Esophagus muscularis mucosa (tissue), 4 donors: Measurements from ENCODE around the gene PRLH. TPM values are rescaled to one million over a fixed set of nuclear protein-coding genes. Genes with fewer than 3 reads are reported as not detected.
A peak's percentile ranks its signal among the peaks of the same experiment; 100 is the strongest.

ENCODE experiments used
- DNase-seq: peaks from one replicate; pipeline ENCODE4 v3.0.0-alpha.2; 2017; ENCODE audit errors: extremely low spot score
- H3K27ac ChIP-seq, 4 donors: fragments of 200-600 bp; sonication (generic); replicated peaks in 1 of 4; 1 replicate in 3 of 4; 2 replicates in 1 of 4; pipeline ENCODE4 v1.5.1; 2016 to 2019; ENCODE audit warnings: mild to moderate bottlenecking in 1 of 4
- H3K27me3 ChIP-seq, 4 donors: fragments of 200-600 bp; sonication (generic); one replicate each; pipeline versions ENCODE4 v1.5.1 to v1.6.0; 2016 to 2019
- H3K36me3 ChIP-seq, 4 donors: fragments of 200-600 bp; sonication (generic); one replicate each; pipeline ENCODE4 v1.5.1; 2016 to 2019
- H3K4me1 ChIP-seq, 4 donors: fragments of 200-600 bp; sonication (generic); one replicate each; pipeline ENCODE4 v1.5.1; 2016 to 2019
- H3K4me3 ChIP-seq, 4 donors: fragments of 200-600 bp; sonication (generic); 1 replicate in 2 of 4; 2 replicates in 2 of 4; pipeline ENCODE4 v1.5.1; 2016 to 2019; ENCODE audit warnings: mild to moderate bottlenecking in 4 of 4, moderate library complexity in 1 of 4
- H3K9me3 ChIP-seq, 4 donors: fragments of 200-600 bp; sonication (generic); 1 replicate in 3 of 4; 2 replicates in 1 of 4; pipeline ENCODE4 v1.5.1; 2016 to 2019
- EP300 ChIP-seq: sonication (generic); formaldehyde crosslinking; IDR thresholded peaks from one replicate; pipeline ENCODE4 v1.6.1; 2017; ENCODE audit warnings: antibody characterized with exemption
- POLR2A ChIP-seq: fragments of 450-650 bp; IDR thresholded peaks from one replicate; pipeline ENCODE4 v1.6.1; 2017; ENCODE audit warnings: antibody characterized with exemption, moderate library complexity, mild to moderate bottlenecking, low read depth
- POLR2AphosphoS5 ChIP-seq, 2 donors: sonication (generic); formaldehyde crosslinking; IDR thresholded peaks; one replicate each; pipeline ENCODE4 v1.6.1; 2017; ENCODE audit warnings: antibody characterized with exemption in 2 of 2
- WGBS: methylation state at CpG from one replicate; pipeline ENCODE4 v1.1.5; 2018; 5-methylcytosine and 5-hydroxymethylcytosine counted together
- intact Hi-C: fragments of 100-400 bp; cut with DNase I; formaldehyde crosslinking; loops from one replicate; pipeline ENCODE4 v1.15.1; 2023
- total RNA-seq, 4 donors: library from RNA; depleted of rRNA; stranded (reverse); fragments of >200 nt; gene quantifications; one replicate each; pipeline versions ENCODE4 v1.1.0 to v1.2.1, GENCODE V29; 2016
- TF ChIP-seq, protein P1 (sequence below), 3 experiments: fragments of 200-600 bp in 2 of 3; fragments of 450-650 bp in 1 of 3; sonication (generic) in 2 of 3; IDR thresholded peaks; one replicate each; pipeline ENCODE4 v1.5.1; 2017 to 2019; ENCODE audit warnings: antibody characterized with exemption in 3 of 3, mild to moderate bottlenecking in 2 of 3, moderate library complexity in 1 of 3

Gene PRLH
- total RNA-seq, 4 donors from 2014 or later: not detected

DNA sequence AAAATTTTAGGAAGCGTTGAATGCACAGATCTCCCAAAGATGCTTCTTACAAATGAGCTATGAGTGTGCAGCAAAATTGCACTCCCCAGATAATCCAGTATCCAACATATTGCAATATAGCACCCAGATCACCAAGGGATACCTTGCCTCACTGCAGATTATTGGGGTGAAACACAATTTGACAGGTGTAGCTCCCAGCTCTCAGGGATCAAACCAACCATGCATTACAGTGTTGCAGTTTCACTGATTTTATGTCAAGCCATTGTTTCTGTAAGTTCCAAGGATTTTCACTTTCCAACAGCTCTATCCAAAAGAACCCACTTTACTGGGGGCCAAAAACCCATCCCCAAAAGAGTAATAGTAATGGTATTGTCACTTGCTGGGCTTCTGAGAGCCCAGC is 10.8 kb upstream of the PRLH start:
- TF ChIP-seq, protein P1, sequence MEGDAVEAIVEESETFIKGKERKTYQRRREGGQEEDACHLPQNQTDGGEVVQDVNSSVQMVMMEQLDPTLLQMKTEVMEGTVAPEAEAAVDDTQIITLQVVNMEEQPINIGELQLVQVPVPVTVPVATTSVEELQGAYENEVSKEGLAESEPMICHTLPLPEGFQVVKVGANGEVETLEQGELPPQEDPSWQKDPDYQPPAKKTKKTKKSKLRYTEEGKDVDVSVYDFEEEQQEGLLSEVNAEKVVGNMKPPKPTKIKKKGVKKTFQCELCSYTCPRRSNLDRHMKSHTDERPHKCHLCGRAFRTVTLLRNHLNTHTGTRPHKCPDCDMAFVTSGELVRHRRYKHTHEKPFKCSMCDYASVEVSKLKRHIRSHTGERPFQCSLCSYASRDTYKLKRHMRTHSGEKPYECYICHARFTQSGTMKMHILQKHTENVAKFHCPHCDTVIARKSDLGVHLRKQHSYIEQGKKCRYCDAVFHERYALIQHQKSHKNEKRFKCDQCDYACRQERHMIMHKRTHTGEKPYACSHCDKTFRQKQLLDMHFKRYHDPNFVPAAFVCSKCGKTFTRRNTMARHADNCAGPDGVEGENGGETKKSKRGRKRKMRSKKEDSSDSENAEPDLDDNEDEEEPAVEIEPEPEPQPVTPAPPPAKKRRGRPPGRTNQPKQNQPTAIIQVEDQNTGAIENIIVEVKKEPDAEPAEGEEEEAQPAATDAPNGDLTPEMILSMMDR (IDR thresholded peaks at IDR 0.05): no peak
- TF ChIP-seq POLR2AphosphoS5 (IDR thresholded peaks at IDR 0.05): no peak
- no peak for TF ChIP-seq EP300
- no peak for TF ChIP-seq POLR2A
- DNase-seq: no peak
- peaks cover 9 to 40% (median 32%) of the 10 kb centered on the region in 4 donors for H3K4me1 ChIP-seq
- WGBS: 95% methylated on average over 1 of the region's 1 CpG
- peaks cover 0 to 12% (median 8%) of the 10 kb centered on the region in 4 donors for H3K9me3 ChIP-seq
- H3K36me3 ChIP-seq: peaks cover 0 to 3% (median 0%) of the 10 kb centered on the region in 4 donors
- H3K27me3 ChIP-seq: no peaks in the 10 kb centered on the region
- H3K4me3 ChIP-seq: no peak overlapping the region
- H3K27ac ChIP-seq: no peak overlapping the region
- intact Hi-C loops: no loop called here

DNA sequence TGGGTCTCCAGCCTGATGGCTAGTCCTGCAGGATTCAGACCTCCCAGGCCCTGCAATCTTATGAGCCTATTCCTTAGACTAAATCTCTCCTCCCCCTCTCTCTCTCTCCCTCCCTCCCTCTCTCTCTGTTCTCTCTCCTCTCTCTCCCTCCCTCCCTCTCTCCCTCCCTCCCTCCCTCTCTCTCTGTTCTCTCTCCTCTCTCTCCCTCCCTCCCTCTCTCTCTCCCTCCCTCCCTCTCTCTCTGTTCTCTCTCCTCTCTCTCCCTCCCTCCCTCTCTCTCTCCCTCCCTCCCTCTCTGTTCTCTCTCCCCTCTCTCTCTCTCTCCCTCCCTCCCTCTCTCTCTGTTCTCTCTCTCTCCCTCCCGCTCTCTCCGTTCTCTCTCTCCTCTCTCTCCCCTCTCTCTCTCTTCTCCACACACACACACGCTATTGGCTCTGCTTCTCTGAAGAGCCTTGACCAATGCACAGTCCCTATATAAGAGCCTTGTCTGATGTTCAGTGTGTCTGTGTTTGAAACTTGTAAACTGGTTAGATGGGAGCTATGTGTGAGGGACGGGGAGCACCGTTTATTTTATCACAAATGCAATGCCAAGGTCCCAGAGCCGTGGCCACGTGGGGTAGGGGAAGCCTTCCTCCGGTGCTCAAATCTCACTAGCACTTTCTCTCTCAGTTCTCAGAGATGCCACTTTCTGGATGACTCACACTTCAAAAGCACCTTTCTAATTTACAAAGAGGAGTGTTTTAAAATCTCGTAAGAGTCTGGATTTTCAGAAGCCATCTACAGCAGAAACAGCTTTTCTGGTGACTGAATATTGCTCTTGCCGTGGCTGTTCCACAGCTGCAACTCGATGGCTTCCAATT is 9.4 kb upstream of the PRLH start:
- DNase-seq: no peak
- intact Hi-C loops: no loop called here
- Histone ChIP-seq H3K27ac (peak overlapping the region; percentile 54 to 68 (median 60)), H3K9me3 (peaks cover 0 to 12% (median 8%) of the 10 kb centered on the region in 4 donors), H3K36me3 (peaks cover 0 to 3% (median 0%) of the 10 kb centered on the region in 4 donors), H3K4me1 (peaks cover 9 to 34% (median 26%) of the 10 kb centered on the region in 4 donors), H3K27me3 (no peaks in the 10 kb centered on the region), H3K4me3 (peak overlapping the region in 1 of 4 donors; percentile 12)
- TF ChIP-seq POLR2AphosphoS5 (IDR thresholded peaks at IDR 0.05) (peak in 1 of 2 donors; percentile 24), POLR2A (no peak), EP300 (no peak)
- TF ChIP-seq, protein P1 (IDR thresholded peaks at IDR 0.05): peak in 2 of 3 experiments; percentile 8 to 36
- WGBS: 40% methylated on average over 8 of the region's 11 CpGs

DNA sequence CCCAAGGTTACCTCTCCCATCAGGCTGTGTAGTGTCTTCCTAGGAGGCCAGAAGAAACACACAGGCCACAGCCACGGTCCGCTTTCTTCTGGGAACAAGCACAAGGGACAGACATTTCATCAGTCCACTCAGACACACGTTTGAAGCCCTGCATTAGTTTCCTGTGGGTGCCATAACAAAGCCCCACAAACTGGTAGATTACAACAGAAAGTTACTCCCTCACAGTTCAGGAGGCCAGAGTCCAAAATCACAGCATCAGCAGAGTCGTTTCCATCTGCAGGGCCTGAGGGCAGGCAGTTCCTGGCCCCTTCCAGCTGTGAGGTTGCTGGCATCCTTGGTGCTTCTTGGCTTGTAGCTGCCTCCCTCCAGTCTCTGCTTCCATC is 8.8 kb upstream of the PRLH start:
- H3K27ac ChIP-seq: peak overlapping the region; percentile 54 to 68 (median 60)
- intact Hi-C loops: no loop called here
- DNase-seq: no peak
- H3K9me3 ChIP-seq: peaks cover 0 to 12% (median 8%) of the 10 kb centered on the region in 4 donors
- H3K27me3 ChIP-seq: no peaks in the 10 kb centered on the region
- H3K36me3 ChIP-seq: peaks cover 0 to 3% (median 0%) of the 10 kb centered on the region in 4 donors
- no peak overlapping the region for H3K4me3 ChIP-seq
- WGBS: 73% methylated on average over 4 of the region's 4 CpGs
- peaks cover 9 to 30% (median 26%) of the 10 kb centered on the region in 4 donors for H3K4me1 ChIP-seq
- TF ChIP-seq EP300 (no peak), POLR2AphosphoS5 (IDR thresholded peaks at IDR 0.05) (no peak), POLR2A (no peak)
- TF ChIP-seq, protein P1 (IDR thresholded peaks at IDR 0.05): no peak

DNA sequence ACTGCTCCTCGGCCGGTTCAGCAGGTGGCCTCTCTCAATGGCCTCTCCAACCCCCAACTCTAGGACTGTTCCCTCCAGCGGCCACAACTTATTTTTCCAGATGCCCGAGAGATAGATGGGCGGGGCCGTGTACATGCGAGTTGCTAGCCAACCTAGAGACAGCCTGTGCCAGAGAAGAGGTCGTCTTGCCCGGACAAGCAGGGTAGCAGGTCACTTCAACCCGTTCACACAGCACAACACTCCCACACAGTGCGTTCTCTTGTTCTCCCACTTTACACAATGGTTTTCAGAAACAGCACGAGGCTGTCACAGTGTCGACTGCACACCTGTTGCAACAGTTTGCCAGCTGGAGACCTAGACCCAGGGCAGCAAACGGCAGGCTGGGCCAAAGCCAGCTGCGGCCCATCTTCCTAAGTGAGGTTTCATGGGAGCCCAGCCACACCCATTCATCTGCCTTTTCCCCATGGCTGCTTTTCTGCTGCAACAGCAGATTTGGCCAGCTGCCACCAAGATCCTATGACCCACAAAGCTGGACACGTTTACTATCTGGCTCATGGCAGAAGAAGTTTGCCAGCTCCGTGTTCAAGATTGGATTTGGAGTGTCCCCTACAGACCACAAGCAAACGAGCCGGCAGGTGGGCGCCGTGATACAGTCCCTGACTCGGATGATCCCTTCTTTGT is 7.3 kb upstream of the PRLH start:
- Histone ChIP-seq H3K36me3 (peaks cover 0 to 2% (median 0%) of the 10 kb centered on the region in 4 donors), H3K27ac (no peak overlapping the region), H3K9me3 (peaks cover 0 to 12% (median 8%) of the 10 kb centered on the region in 4 donors), H3K4me1 (peaks cover 9 to 30% (median 26%) of the 10 kb centered on the region in 4 donors), H3K4me3 (no peak overlapping the region), H3K27me3 (peaks cover 0 to 10% (median 0%) of the 10 kb centered on the region in 4 donors)
- WGBS: 60% methylated on average over 20 of the region's 22 CpGs
- no peak for TF ChIP-seq EP300
- peak; percentile 58 to 63 for TF ChIP-seq POLR2AphosphoS5 (IDR thresholded peaks at IDR 0.05)
- TF ChIP-seq POLR2A: no peak
- TF ChIP-seq, protein P1 (IDR thresholded peaks at IDR 0.05): peak in 1 of 3 experiments; percentile 16
- DNase-seq: peak; percentile 94
- intact Hi-C loops: no loop called here
